ENCODE measurements around the gene DRC1.

The DRC1 gene

DNA sequence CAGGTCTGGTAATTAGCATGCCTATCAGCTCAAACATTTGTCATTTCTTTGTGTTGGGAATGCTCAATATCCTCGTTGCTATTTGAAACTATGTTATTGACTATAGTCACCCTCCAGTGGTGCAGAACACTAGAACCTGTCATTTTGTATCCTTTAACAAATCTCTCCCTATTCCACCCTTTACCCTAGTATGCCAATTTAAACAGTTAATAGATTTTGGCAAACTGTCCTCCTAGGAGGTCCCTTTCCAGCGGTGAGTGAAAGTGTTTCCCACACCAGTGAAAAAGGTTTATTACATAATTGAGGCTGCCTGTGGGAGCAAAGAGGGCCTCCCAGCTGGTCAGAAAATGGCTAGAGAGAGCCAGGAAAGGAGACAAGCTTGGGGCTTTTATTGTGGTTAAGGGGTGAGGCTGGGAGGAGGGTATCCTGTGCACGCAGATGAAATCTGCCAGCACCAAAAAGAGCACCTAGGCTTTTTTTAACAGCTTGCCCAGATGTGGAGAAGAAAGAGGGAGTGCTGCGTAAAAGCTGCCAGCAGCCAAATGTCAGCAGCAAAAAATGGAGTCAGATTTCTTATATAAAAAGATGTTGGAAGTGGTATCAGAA, 1.8 kb upstream of the DRC1 start:
- DNase-seq (ENCODE audit: low spot score) = no peak

DNA sequence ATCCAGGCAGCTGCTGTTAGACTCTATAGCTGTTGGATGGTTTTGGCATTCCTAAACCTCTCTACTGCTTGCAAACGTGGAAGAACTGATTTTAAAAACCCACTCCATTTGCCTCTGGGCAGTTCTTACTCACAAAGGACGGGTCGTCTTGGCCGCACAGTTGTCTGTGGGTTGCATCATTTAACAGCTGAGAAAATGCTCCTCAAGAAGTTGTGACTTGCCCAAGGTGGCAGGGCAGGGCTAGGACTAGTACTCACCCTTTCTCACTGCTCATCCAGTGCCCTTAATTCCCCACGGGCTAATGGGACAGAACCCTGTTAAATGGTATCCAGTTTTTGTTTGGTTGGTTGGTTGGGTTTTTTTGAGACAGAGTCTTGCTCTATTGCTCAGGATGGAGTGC, 997 bp upstream of the DRC1 start:
- DNase-seq (ENCODE audit: low spot score) = no peak

DNA sequence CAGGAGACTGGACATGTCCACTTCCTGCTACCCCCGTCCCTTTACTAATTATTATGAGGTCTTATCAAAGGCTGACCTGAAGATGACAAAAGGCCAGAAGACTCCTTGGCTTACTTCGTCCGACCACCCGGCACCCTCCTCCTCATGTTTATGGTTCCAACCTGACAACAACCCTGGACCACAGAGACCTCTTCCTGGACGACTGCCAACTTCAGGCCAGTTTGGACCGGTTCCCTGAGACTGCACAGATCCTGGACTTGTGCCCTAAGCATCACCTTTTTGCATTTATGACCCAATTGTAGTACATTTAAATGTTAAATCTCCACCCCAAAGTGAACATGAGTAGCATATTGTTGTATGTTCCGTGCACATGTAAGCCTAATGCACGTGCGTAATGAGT, 5.8 kb downstream of the DRC1 start:
- no peak for DNase-seq (ENCODE audit: low spot score)

DNA sequence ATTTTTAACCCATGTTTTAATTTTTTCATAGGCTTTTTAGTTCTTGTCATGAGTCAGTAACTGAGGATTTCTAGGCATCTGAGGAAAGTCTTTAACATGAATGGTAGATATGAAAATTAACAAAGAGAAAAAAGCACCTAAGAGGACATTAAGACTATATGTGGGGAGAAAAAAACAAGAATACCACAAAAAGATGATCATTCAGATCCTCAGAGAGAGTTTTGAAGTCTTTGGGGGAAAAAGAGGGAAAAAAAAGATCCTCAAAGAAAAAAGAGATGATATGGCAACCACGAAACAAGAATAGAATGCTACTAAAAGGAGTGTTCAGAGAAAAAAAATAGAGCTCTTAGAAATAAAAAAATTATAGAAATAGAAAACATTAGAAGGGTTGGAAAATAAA, 8.1 kb downstream of the DRC1 start:
- no peak for DNase-seq (ENCODE audit: low spot score)

DNA sequence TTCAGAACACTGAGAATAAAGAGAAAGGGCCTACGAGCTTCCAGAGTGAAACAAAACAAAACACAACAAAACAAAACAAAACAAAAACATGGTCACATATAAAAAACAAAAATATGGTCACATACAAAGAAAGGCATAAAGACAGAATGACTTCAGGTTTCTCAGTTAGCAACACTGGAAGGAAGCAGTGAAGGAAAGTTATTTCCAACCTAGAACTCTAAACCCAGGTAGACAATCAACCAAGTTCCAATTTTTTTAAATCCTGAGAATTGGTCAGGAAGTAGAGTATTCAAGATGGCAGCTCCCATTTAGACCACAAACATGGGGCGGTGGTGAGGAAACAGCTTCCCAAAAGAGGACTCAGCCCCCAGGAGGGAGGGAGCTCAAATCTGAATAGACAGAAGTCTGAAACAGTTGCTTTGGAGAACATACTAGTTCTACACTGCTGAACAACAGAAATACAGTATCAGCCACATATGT, 9.1 kb downstream of the DRC1 start:
- no peak for DNase-seq (ENCODE audit: low spot score)

DNA sequence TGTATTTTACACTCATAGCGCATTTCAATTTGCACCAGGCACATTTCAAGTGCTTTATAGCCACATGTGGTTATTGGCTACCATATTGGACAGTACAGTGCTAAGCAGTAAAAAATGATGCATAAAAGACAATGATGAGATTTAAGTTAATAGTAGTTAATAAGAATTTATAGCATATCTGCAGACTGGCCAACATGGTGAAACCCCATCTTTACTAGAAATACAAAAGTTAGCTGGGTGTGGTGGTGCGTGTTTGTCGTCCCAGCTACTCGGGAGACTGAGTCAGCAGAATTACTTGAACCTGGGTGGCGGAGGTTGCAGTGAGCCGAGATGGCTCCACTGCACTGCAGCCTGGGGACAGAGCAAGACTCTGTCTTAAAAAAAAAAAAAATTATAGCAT, 9.7 kb downstream of the DRC1 start:
- DNase-seq (ENCODE audit: low spot score) = no peak

DNA sequence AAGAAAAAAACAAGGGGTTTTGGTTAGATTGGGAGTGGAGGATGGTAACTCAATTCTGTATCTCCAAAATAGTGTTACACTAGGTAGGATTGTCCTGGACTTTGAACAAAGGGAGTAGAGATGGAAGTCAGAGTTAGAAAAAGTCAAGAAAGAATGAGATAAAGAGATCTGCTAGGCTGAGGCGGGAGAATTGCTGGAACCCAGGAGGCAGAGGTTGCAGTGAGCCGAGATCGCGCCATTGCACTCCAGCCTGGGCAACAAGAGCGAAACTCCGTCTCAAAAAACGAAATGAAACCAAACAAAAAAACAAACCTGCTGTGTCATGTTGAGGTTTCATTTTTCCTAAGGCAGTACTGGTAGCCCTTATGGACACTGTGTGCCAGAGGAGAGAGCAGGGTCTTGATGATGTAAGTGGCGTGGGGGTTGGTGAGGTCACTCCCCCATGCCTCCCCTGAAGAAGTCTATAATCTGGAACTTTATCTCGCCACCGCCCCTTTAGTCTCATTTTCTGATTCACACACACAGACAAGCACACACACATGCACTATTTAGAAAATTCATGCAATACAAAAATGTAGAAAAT, 10.5 kb downstream of the DRC1 start:
- DNase-seq (ENCODE audit: low spot score) = no peak

DNA sequence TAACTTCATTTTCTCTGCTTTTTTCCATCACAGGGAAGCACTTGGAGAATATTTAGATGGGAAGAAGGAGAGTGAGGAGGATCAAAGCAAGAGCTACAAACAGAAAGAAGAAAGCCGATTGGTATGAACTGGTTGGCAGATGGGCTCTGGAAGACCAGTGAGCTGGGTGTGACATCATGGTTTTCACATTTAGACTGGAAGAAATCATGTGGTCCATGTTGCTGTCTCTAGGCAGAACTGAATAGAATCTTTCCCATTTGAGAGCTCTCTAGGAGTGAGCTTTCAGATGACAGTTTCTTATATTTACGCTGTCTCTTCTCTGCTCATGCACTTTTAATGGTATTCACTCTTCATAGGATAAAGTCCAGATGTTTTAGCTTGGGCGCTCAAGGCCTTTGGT, 12.6 kb downstream of the DRC1 start:
- peak; percentile 27 for DNase-seq (ENCODE audit: low spot score)

DNA sequence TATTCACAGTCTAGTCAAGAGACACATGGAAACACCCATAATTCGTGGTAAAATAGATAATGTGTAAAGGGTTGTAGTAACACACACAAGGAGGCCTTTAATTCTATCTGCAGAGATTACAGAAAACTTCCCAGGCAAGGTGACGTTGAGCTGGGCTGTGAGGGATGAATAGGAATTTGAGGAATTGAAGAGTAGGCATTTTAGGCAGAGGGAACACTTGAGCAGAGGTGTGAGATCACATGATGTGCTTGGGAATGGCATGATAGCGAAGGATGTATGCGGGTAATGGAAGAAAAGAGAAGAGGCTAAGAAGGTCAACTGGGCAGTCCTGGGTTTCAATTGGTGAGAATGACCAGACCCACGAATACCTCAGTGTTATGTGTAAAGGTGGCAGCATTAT, 20.2 kb downstream of the DRC1 start:
- DNase-seq (ENCODE audit: low spot score) = no peak

DNA sequence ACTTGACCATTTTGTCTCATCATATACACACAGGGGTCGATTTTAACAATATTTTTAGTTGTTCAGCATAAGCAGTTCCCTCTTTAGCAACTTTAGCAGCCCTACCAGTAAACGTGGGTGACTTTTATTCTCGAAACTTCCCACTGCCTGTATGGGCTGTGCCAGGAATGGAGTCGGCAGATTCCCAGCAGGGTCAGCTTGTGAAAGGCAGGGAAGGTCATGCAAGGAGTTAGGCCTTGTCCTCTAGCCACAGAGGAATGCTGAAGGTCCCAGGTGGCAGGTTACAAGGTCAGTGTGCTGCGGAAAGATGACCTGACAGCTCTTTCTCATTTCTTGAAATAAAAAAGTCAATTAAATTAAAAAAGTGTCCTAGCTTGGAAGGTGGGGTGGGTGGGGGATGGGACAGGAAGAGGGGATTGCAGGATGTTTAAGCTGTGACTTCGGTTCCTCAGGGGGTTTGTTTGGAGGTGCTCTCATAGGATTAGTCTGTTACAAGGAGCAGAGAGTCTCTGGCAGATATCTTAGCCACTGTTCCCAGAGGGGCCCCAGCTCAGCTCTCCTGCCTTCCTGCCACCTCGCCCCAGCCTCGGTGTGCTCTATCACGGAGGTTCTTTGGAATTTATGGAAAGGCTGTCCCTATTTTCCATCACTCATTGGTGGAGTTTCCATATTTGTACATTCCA, 21.4 kb downstream of the DRC1 start:
- no peak for DNase-seq (ENCODE audit: low spot score)

DNA sequence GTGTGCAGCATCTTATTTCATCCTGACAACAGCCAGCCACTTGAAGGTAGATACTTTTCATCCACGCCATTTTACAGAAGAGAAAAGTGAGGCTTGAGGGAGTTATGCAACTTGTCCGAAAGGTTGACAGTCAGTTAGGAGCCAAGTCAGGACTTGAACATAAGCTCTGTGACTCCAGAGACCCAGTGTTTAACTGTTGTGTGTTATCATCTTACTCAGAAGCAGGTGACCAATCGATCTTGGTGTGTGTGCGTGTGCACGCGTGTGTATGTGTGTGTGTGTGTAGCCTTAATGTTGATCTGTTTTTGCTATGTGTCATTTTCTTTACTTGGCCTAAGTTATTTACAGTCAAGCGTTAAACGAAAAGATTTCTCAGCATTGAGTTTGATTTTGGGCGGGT, 22.0 kb downstream of the DRC1 start:
- no peak for DNase-seq (ENCODE audit: low spot score)

DNA sequence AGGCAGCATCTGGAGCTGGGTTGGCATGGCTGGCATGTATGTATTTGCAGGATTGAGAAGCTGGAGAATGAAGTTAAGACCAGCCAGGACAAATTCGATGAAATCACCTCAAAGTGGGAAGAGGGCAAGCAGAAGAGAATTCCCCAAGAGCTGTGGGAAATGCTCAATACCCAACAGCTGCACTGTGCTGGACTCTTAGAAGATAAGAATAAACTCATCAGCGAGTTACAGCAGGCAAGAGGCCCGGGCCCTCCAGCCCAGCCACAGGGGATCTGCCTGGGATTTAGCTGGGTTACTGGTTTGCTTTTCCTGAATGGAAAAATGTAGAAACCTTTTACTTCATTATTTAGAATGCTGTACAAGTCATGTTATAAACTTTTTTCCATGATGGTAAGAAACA, 22.5 kb downstream of the DRC1 start:
- no peak for DNase-seq (ENCODE audit: low spot score)

DNA sequence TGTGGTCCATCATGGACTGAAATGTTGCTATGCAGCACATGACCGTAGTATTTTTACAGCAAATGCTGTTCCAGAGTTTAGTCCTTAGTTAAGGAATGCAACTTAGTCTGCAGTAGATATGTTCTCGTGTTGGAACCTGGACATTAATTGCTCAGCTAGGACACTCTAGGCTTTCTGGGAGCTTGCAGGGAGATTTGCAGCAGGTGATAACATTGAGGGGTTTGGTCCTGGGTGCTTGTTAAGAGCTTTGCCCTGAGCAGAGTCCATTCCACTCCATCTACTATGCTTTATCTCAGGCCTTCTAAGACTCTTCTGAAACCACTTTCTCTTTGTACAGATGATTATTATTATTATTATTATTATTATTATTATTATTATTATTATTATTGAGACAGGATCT, 27.1 kb downstream of the DRC1 start:
- no peak for DNase-seq (ENCODE audit: low spot score)

DNA sequence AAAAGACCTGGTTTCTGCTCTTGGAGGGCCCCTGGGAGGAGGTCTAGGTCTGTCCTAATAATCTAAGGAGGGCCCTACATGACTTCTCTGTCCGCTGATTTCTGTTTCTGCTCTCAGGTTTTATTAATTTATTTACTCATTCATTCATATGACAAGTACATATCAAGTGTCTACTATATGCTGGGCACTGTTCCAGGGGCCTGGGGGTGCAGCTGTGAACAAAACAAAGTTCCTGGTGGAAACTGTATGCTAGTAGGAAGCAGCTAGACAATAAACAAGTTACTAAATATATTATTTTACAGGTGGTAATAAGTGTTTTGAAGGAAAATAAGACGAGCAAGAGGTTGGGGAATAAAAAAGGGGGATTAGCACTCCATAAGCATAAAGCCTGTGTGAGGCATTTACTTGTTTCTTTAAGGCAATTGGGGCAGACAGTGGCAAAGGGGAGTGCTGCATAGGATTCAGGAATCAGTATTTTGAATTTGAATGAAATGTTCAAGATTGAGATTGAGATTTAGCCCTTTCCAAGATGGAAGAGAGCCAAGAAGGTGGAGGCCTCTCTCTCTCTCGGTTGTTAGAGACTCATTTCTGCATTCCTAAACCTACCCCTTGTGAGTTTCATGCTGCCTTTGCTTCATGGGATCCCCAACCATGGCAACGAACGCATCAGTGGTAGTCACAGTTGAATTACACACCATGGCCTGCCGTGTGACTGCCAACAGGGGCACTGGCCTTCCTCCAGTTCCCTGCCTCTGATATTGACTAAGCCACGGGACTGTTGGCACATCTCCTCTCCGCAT, 28.3 kb downstream of the DRC1 start:
- DNase-seq (ENCODE audit: low spot score) = peak; percentile 37

DNA sequence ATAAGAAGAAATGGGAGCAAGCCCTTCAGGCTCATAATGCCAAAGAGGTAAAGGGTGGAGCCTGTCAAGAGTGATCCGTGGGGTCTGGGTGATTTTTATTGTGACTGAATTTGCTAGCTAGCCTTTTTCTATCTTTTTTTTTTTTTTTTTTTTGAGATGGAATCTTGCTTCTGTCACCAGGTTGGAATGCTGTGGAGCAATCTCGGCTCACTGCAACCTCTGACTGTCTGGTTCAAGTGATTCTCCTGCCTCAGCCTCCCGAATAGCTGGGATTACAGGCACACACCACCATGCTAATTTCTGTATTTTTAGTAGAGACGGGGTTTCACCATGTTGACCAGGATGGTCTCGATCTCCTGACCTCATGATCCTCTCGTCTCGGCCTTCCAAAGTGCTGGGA, 29.1 kb downstream of the DRC1 start:
- peak; percentile 31 for DNase-seq (ENCODE audit: low spot score)

DNA sequence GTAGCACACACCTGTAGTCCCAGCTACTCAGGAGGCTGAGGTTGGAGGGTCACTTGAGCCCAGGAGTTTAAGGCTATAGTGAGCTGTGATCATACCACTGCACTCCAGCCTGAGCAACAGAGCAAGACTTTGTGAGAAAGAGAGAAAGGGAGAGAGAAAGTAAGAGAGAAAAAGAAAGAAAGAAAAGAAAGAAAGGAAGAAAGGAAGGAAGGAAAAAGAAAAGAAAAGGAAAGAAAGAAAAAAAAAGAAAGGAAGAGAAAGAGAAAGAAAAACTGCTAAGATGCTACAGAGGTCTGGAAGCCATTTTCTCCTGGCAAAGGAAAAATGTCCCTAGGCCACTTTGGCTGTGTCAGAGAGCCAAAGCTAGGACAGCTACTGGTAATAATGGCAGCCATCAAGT, 30.6 kb downstream of the DRC1 start:
- no peak for DNase-seq (ENCODE audit: low spot score)

DNA sequence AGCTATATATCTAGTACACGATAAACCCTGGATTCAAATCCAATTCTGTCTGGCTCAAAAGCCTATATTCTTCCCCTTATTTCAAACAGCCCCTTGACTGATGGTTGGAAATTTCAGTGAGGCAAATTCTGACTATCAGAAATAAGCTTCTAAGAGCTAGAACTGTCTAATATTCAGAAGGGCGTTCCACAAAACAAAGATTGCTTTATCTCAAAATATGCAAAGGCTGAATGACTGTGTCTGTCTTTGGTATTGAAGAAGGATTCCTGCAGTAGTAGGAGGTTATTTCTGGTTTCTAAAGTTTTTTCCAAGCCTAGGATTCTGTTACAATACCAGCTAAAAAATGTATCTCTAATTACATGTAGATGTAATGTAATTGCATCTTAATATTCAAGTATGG, 31.1 kb downstream of the DRC1 start:
- no peak for DNase-seq (ENCODE audit: low spot score)

DNA sequence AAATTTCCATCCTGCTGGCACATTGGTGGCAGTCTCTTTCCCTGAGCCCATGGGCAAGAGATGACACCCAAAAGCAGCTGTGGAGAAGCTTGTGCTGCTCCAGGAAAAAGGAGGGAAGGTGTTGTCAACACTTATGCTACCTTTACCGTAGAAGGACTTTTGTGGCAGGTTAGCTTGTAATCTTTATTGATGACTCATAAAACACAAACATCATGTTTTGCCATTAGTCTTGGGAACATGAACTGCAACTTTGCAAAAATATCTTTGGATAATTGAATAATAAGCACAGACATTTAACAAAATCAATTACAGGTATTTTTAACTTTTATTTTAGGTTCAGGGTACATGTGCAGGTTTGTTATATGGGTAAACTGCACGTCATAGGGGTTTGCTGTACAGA, 33.4 kb downstream of the DRC1 start:
- DNase-seq (ENCODE audit: low spot score) = no peak

DNA sequence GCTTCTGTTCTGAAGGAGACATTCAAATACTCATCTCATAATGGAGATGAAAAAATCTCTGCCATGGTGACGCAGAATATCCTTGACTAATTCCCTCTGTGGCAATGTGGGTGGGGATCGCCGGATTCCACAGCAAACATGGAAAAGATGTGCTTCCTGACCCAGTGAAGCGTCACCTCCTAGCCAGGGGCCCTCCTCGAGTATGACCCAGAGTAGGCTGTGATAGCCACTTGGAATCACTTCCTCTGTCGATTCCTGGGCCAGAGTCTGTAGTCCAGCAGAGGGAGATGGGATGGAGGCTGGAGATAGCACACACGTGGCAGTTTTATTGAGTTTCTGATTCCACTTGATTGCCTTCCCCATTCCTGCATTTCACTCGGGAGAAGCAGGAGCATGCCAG, 36.8 kb downstream of the DRC1 start:
- peak; percentile 94 for DNase-seq (ENCODE audit: low spot score)

DNA sequence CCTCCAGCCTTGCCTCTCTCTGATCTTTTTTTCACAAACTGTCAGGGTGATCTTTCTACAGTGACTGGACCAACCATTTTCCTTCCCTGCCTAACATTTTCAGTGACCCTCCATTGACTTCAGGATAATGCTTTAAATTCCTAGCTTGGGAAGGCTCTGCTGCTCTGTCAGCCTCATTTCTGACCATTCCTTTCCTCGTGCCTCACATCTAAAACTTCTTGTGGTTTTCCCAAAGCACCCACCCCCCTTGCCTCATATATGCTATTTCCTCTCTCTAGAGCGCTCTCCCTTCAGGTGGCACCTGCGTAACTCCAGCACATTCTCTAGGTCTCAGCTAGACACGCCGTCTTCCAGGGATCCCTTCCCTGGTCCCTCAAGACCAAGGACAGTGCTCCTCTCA, 37.2 kb downstream of the DRC1 start:
- DNase-seq (ENCODE audit: low spot score) = peak; percentile 30

DNA sequence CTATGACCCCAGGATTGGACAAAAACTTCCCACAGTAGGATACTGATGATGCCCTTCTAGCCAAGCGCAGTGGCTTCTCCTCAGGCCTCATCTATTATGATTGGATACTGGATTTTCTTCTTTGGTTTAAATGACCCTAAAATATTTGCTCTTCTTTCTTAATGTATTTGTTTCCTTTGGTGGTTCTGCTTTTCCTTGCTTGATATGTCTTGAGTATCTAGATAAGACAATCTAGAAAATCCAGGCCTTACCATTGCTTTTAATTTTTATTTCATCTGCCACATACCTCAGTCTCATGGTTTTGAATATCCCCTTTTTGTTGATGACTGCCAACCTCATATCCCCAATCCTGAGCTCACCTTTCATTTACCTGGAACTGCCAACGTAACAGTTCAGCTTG, 40.6 kb downstream of the DRC1 start:
- no peak for DNase-seq (ENCODE audit: low spot score)

DNA sequence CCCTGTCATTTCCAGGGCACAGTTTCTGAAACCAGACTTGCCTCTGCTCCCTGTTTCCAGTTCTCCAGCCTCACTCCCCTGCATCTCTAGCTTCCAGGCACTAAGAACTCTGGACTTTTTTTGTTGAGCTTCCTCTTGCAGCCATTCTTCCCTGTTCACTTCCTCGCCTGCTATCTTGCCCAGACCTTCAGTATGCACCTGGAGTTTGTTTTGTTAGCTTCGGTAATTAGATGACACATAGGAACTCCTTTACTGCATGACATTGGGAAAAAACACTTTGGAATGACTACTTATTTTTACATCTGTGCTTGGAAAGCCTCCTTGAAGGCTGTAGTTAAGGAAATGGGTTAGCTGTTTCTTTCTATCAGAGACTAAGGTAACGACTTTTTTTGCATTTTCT, 41.0 kb downstream of the DRC1 start:
- DNase-seq (ENCODE audit: low spot score) = no peak

DNA sequence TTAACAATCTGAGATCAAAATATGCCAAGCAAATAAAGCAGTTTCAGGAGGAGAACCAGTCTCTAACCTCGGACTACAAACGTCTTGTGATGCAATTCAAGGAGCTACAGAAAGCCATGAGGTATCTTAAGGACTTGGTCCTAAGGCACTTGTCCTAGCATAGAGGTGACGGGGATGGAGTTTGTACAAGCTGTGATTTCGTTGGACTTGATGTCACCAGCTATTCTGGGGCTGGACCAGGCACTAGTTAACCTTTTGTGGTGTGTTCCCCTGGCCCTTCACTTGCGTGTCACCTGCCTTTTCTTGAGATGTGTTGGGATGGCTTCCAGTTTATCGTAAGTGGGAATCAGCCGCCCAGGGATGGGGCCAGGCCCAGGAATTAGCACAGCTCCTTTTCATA, 42.5 kb downstream of the DRC1 start:
- no peak for DNase-seq (ENCODE audit: low spot score)

All from AG20443 (cell line).